WTC11 (cell line): ENCODE measurements around the gene BDH1.

Experiments
- AFF4 ChIP-seq: sonication (generic); formaldehyde crosslinking; IDR thresholded peaks from 2 replicates; pipeline ENCODE4 v1.8.1; 2023; ENCODE audit warnings: mild to moderate bottlenecking, missing genetic modification reagents, borderline replicate concordance
- AR ChIP-seq: fragments of 250-450 bp; sonication (Bioruptor Pico); IDR thresholded peaks from 2 replicates; pipeline ENCODE4 v1.9.0; 2021; ENCODE audit warnings: mild to moderate bottlenecking
- ATF3 ChIP-seq: sonication (generic); formaldehyde crosslinking; conservative IDR thresholded peaks from 2 replicates; pipeline ENCODE4 v1.8.1; 2022; ENCODE audit warnings: mild to moderate bottlenecking, missing genetic modification reagents
- CTCF ChIP-seq: fragments of 200-600 bp; IDR thresholded peaks from 2 replicates; pipeline ENCODE4 v1.8.0; 2022; ENCODE audit warnings: antibody characterized with exemption
- FOXJ3 ChIP-seq: sonication (generic); formaldehyde crosslinking; IDR thresholded peaks from 2 replicates; pipeline ENCODE4 v1.9.0; 2021; ENCODE audit warnings: missing genetic modification reagents, mild to moderate bottlenecking, borderline replicate concordance
- GTF2I ChIP-seq: fragments of 250-450 bp; sonication (Bioruptor Pico); conservative IDR thresholded peaks from 2 replicates; pipeline ENCODE4 v1.4.0; 2021; ENCODE audit warnings: mild to moderate bottlenecking
- HMGA2 ChIP-seq: fragments of 250-450 bp; sonication (Bioruptor Pico); IDR thresholded peaks from 2 replicates; pipeline ENCODE4 v1.4.0; 2021; ENCODE audit warnings: mild to moderate bottlenecking, moderate library complexity
- NFYB ChIP-seq: sonication (generic); formaldehyde crosslinking; conservative IDR thresholded peaks from 2 replicates; pipeline ENCODE4 v1.8.0; 2022; ENCODE audit warnings: low read depth, missing genetic modification reagents
- SP1 ChIP-seq: sonication (generic); formaldehyde crosslinking; conservative IDR thresholded peaks from 2 replicates; pipeline ENCODE4 v1.8.1; 2022; ENCODE audit warnings: missing genetic modification reagents
- STAT6 ChIP-seq: sonication (generic); formaldehyde crosslinking; conservative IDR thresholded peaks from 2 replicates; pipeline ENCODE4 v1.8.1; 2023; ENCODE audit warnings: mild to moderate bottlenecking, low read depth, missing genetic modification reagents, moderate library complexity
- ZBTB21 ChIP-seq: sonication (generic); formaldehyde crosslinking; IDR thresholded peaks from 2 replicates; pipeline ENCODE4 v1.8.1; 2023; ENCODE audit warnings: mild to moderate bottlenecking, missing genetic modification reagents, borderline replicate concordance
- ZNF121 ChIP-seq: sonication (generic); formaldehyde crosslinking; IDR thresholded peaks from 2 replicates; pipeline ENCODE4 v1.8.0; 2023; ENCODE audit warnings: missing genetic modification reagents
- ZNF138 ChIP-seq: sonication (generic); formaldehyde crosslinking; conservative IDR thresholded peaks from 2 replicates; pipeline ENCODE4 v1.8.1; 2022; ENCODE audit warnings: mild to moderate bottlenecking, moderate library complexity, missing genetic modification reagents
- ZNF219 ChIP-seq: sonication (generic); formaldehyde crosslinking; IDR thresholded peaks from 2 replicates; pipeline ENCODE4 v1.8.0; 2023; ENCODE audit warnings: missing genetic modification reagents, mild to moderate bottlenecking, borderline replicate concordance

GRCh38 chr3:197496746-197497125 lies 59.0 kb downstream of the BDH1 start:
- TF ChIP-seq ZNF219 (CRISPR knock-in tag) (no peak), ZBTB21 (CRISPR knock-in tag) (no peak), STAT6 (no peak), ZNF138 (CRISPR knock-in tag) (no peak), SP1 (CRISPR knock-in tag) (no peak), AFF4 (no peak), CTCF (no peak), FOXJ3 (no peak), HMGA2 (CRISPR knock-in tag) (no peak), AR (CRISPR knock-in tag) (no peak), GTF2I (no peak), ATF3 (no peak), ZNF121 (CRISPR knock-in tag) (no peak), NFYB (CRISPR knock-in tag) (no peak)
